HG03060 (cell line): ENCODE measurements around the gene TXNDC2.

Experiments
- ATAC-seq: cut with Tn5 transposase; IDR thresholded peaks from one replicate; pipeline ENCODE4 v1.9.1; 2021; ENCODE audit warnings: low read depth, moderate number of reproducible peaks; ENCODE audit not compliant: unreplicated experiment

TXNDC2 gene

DNA sequence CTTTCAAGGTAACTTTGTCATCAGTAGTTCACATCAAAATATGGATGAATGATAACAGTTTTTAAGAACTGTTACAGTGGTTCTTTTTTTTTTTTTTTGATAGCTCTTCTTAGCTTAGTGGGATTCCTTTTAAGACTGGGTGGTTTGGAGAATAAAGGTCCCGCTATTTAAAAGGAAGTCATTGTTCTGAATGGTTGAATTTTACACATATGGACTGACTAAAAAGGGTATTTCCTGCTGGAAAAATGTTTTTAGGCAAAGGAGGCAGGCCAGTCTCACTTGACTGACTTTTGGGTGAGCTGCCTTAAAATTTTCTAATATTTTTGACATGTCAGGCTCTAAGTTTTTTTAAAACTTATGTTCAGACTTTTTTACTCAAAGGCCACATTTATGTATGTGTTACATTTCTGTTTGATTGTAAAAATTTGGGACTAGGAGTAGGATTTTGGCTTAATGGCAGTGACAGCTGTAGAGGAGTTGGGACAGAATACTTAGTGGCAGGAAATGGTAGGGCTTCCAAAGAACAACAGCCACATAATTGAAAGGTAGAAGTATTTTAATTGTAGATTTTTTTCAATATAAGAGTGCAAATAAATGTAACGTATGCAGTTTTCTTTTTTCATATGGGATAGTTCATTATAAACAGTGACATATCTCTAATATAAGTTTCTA, 41.8 kb downstream of the TXNDC2 start:
- no peak for ATAC-seq

DNA sequence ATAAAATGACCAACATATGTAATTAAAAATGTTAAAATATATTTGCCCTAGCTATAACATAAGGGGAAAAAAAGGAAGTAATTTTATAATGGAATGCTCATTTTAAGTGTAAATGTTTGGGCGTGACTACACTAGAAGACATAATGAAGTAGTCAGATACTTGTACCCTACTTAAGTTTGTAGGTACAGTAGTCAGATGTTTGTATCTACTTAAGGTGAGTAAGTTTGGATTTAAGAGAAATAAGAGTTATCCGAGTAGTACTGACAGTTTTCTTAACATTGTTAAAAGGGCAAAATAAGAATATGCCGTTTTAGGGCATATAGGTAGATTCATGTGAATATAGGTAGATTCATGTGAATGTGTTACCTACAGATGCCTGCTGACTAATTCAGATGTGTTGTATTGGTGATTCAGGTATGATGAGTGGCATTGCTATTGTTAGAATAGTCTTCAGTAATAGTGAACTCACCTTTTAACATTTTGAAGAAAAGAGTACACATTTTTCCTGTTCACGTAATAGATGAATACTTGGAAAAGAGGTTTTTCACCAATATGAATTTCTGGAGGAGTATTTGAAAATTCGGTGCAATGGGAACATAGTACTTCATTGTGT, 43.0 kb downstream of the TXNDC2 start:
- no peak for ATAC-seq

DNA sequence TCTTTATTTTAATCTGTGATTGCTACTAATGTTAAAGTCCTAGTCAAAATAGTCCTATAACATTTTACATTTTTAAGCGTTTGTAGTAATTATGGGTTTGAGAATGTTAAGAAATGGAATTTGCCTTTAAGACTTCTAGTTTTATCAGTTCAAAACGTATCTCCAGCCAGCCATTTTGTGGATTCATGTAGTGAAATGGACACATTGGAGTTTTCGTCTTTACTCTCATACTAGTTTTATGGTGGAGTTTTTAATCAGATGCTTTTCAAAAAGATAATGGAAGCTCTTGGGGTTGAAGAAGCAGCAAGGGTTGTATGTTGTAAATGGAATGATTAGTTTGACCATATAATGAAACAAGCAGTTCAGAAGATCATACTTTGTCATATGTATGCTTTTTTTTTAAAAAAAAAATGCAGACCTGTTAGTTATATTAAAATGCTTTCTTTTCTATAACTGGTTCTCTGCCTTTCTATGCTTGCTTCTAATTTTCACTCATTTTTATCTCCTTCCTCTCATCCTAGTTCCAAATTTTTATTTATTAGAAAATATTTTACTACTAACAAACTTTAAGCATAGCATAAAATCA, 44.6 kb downstream of the TXNDC2 start:
- no peak for ATAC-seq

DNA sequence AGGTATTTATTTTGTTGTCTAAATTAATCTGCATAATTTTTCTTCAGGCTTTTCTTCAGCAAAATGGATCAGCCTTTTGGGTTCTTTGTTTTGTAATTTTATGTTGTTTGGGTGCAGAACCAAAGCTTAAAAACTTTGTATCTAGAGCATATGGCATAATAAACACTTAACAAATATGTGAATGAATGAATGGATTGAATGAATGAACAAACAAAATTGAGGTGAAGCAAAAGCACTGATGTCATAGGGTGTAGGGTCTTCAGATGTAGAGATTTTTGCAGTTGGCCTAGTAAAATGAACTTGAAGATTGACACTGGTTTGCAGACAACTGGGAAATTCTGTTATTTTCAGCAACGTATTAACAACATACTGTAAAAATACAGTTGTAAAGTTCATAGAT, 45.4 kb downstream of the TXNDC2 start:
- ATAC-seq, result no peak

DNA sequence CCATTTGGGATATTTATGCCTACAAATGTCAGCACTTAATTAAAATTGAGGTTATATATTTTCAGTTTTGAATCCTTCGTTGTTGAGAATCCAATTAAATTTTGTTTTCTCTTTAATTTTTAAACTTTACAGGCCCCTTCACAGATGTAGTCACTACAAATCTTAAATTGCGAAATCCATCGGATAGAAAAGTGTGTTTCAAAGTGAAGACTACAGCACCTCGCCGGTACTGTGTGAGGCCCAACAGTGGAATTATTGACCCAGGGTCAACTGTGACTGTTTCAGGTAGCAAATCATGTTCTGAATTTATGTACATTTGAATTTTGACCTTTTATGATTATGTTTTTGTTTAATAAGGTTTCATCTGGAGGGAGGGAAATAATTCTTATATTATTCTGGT, 45.9 kb downstream of the TXNDC2 start:
- no peak for ATAC-seq

DNA sequence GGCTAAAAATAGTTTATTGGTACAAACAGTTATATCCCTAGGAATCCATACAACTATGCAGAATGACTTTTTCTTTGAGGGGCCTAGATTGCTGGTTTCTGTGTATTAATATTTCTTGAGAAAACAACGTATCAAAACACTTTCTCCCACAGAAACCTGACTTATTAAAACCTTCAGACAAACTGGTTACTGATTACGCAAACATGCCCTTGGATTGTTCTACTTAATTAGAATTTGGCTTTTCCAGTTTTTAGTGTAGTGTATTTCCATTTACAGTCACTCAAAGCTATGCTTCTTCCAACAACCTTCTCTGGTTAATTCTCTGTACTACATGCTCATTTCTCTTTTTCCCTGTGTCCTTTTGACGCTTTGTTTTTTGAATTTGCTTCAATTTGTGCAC, 48.1 kb downstream of the TXNDC2 start:
- no peak for ATAC-seq

DNA sequence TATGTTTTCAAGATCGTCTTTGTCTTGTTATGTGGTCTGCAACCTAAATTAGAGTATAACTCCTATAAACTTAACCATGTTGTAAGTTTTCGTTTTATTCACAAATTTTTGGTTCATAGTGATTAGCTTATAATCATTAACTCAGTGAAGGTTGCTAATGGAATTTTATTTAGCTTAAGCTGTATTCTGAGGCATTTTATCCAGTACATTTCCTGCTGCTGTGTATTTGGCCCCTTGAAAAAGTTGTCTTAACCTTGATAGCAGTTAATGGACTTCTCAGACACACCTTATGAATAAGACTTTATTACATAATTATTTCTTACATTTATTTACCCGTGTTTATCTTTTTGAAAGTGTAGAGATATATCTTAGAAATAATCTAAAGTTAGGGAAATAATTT, 48.5 kb downstream of the TXNDC2 start:
- no peak for ATAC-seq
